Liver (tissue), 9 donors: Measurements from ENCODE around the gene KDM3A. TPM values are rescaled to one million over a fixed set of nuclear protein-coding genes. Genes with fewer than 3 reads are reported as not detected.

Experiments used
- DNase-seq: peaks from one replicate; pipeline ENCODE4 v3.0.0-alpha.2; 2017; ENCODE audit warnings: low spot score
- H3K27ac ChIP-seq, 2 donors: one replicate each; pipeline ENCODE4 v1.7.0; 2013; ENCODE audit warnings: inconsistent platforms in 2 of 2, low read length in 2 of 2, control low read depth in 1 of 2, low read depth in 1 of 2, mild to moderate bottlenecking in 1 of 2
- H3K27me3 ChIP-seq, 4 donors: one replicate each; pipeline versions ENCODE4 v1.6.1 to v1.7.0; 2013; ENCODE audit warnings: low read length in 3 of 4, inconsistent platforms in 1 of 4, mild to moderate bottlenecking in 1 of 4, moderate library complexity in 1 of 4; ENCODE audit not compliant: control insufficient read depth in 4 of 4, insufficient read depth in 4 of 4
- H3K36me3 ChIP-seq, 4 donors: one replicate each; pipeline versions ENCODE4 v1.6.1 to v1.7.0; 2013; ENCODE audit warnings: low read length in 3 of 4, mild to moderate bottlenecking in 3 of 4, low read depth in 1 of 4, moderate library complexity in 1 of 4; ENCODE audit not compliant: control insufficient read depth in 4 of 4, insufficient read depth in 3 of 4
- H3K4me1 ChIP-seq, 4 donors: one replicate each; pipeline versions ENCODE4 v1.6.1 to v1.7.0; 2013; ENCODE audit warnings: low read length in 3 of 4, mild to moderate bottlenecking in 3 of 4, moderate library complexity in 1 of 4; ENCODE audit not compliant: control insufficient read depth in 4 of 4, insufficient read depth in 4 of 4
- H3K4me3 ChIP-seq, 3 donors: one replicate each; pipeline versions ENCODE4 v1.6.1 to v1.7.0; 2013; ENCODE audit warnings: low read length in 3 of 3, control low read depth in 1 of 3, low read depth in 1 of 3, mild to moderate bottlenecking in 1 of 3
- H3K9ac ChIP-seq, 2 donors: one replicate each; pipeline ENCODE4 v1.7.0; 2013; ENCODE audit warnings: low read length in 2 of 2, mild to moderate bottlenecking in 2 of 2, moderate library complexity in 2 of 2, control low read depth in 1 of 2, low read depth in 1 of 2
- H3K9me3 ChIP-seq, 4 donors: one replicate each; pipeline versions ENCODE4 v1.6.1 to v1.7.0; 2013; ENCODE audit warnings: low read length in 3 of 4; ENCODE audit not compliant: control insufficient read depth in 4 of 4
- ATF3 ChIP-seq: IDR thresholded peaks from 2 replicates; pipeline ENCODE4 v1.6.1; 2016; ENCODE audit warnings: antibody characterized with exemption
- CTCF ChIP-seq: fragments of 150-350 bp; IDR thresholded peaks from 2 replicates; pipeline ENCODE4 v1.5.1; 2017; ENCODE audit warnings: improper control_type of control experiment, low read depth, low read length; ENCODE audit not compliant: missing input control
- EGR1 ChIP-seq, 2 donors: IDR thresholded peaks; 2 replicates each; pipeline ENCODE4 v1.6.1; 2016 to 2018; ENCODE audit warnings: antibody characterized with exemption in 2 of 2, low read depth in 2 of 2
- FOXA1 ChIP-seq: IDR thresholded peaks from 2 replicates; pipeline ENCODE4 v1.6.1; 2016; ENCODE audit warnings: antibody characterized with exemption
- FOXA2 ChIP-seq: IDR thresholded peaks from 2 replicates; pipeline ENCODE4 v1.6.1; 2016; ENCODE audit warnings: antibody characterized with exemption
- GABPA ChIP-seq, 2 donors: IDR thresholded peaks in 1 of 2; conservative IDR thresholded peaks in 1 of 2; 2 replicates each; pipeline ENCODE4 v1.6.1; 2016; ENCODE audit warnings: antibody characterized with exemption in 2 of 2, mild to moderate bottlenecking in 1 of 2, moderate library complexity in 1 of 2
- HNF4A ChIP-seq, 2 donors: conservative IDR thresholded peaks; 2 replicates each; pipeline ENCODE4 v1.6.1; 2016; ENCODE audit warnings: antibody characterized with exemption in 2 of 2, mild to moderate bottlenecking in 2 of 2
- HNF4G ChIP-seq: IDR thresholded peaks from 2 replicates; pipeline ENCODE4 v1.6.1; 2016; ENCODE audit warnings: antibody characterized with exemption
- JUND ChIP-seq, 2 donors: IDR thresholded peaks; 2 replicates each; pipeline ENCODE4 v1.6.1; 2016; ENCODE audit warnings: antibody characterized with exemption in 2 of 2
- MAX ChIP-seq: IDR thresholded peaks from 2 replicates; pipeline ENCODE4 v1.6.1; 2016; ENCODE audit warnings: antibody characterized with exemption
- NR2F2 ChIP-seq: IDR thresholded peaks from 2 replicates; pipeline ENCODE4 v1.6.1; 2016; ENCODE audit warnings: antibody characterized with exemption
- RAD21 ChIP-seq, 2 donors: IDR thresholded peaks; 2 replicates each; pipeline ENCODE4 v1.6.1; 2016; ENCODE audit warnings: antibody characterized with exemption in 2 of 2, mild to moderate bottlenecking in 2 of 2
- REST ChIP-seq: IDR thresholded peaks from 2 replicates; pipeline ENCODE4 v1.6.1; 2016; ENCODE audit warnings: antibody characterized with exemption, mild to moderate bottlenecking
- RXRA ChIP-seq, 2 donors: IDR thresholded peaks; 2 replicates each; pipeline ENCODE4 v1.6.1; 2017 to 2018; ENCODE audit warnings: antibody characterized with exemption in 2 of 2, mild to moderate bottlenecking in 1 of 2
- SP1 ChIP-seq: IDR thresholded peaks from 2 replicates; pipeline ENCODE4 v1.6.1; 2018; ENCODE audit warnings: antibody characterized with exemption, mild to moderate bottlenecking
- TAF1 ChIP-seq: conservative IDR thresholded peaks from 2 replicates; pipeline ENCODE4 v1.6.1; 2016; ENCODE audit warnings: antibody characterized with exemption, mild to moderate bottlenecking
- YY1 ChIP-seq: IDR thresholded peaks from 2 replicates; pipeline ENCODE4 v1.6.1; 2016; ENCODE audit warnings: antibody characterized with exemption, mild to moderate bottlenecking
- ZBTB33 ChIP-seq: IDR thresholded peaks from 2 replicates; pipeline ENCODE4 v1.6.1; 2016; ENCODE audit warnings: antibody characterized with exemption
- WGBS: extraction: QIAGEN DNeasy Blood & Tissue Kit; methylation state at CpG from one replicate; pipeline ENCODE4 v1.1.7; 2013; 5-methylcytosine and 5-hydroxymethylcytosine counted together
- polyA plus RNA-seq, 2 donors: library from polyadenylated mRNA; stranded (reverse) in 1 of 2; unstranded in 1 of 2; fragments of 200-250 nt in 1 of 2; fragments of >200 nt in 1 of 2; fragmentation: Nextera tagmentation in 1 of 2; extraction: Ambion mirVana in 1 of 2; gene quantifications; one replicate each; pipeline versions ENCODE4 v1.2.1 to v1.2.3, GENCODE V29; 2013 to 2015
- total RNA-seq, 2 donors: library from RNA; depleted of rRNA; stranded (reverse); fragments of >200 nt; gene quantifications; one replicate each; pipeline ENCODE4 v1.2.3, GENCODE V29; 2014
- donor health status: healthy.
- donor health status: healthy.
- donor health status: healthy.
- donor health status: healthy.
- donor health status: healthy.

The KDM3A gene
- total and polyA plus RNA-seq, 4 donors = 3.9 to 19.8 (median 8.3) TPM

- TF ChIP-seq CTCF (no peak), TAF1 (no peak), NR2F2 (no peak), GABPA (IDR thresholded peaks at IDR 0.05 in 1 of 2, conservative IDR thresholded peaks at IDR 0.05 in 1 of 2) (no peak), RAD21 (IDR thresholded peaks at IDR 0.05) (no peak)
These were observed 4.3 kb downstream of the KDM3A start (continued) for GRCh38 chr2:86445436-86445835.

GRCh38 chr2:86446060-86446459 lies 4.9 kb downstream of the KDM3A start:
- H3K4me1 ChIP-seq = peaks cover 0 to 17% (median 9%) of the 10 kb centered on the region in 4 donors
- no peak for TF ChIP-seq NR2F2
- TF ChIP-seq GABPA (IDR thresholded peaks at IDR 0.05 in 1 of 2, conservative IDR thresholded peaks at IDR 0.05 in 1 of 2) = no peak
- TF ChIP-seq RAD21 (IDR thresholded peaks at IDR 0.05) = no peak
- no peak for TF ChIP-seq ZBTB33
- TF ChIP-seq FOXA2 = peak; percentile 37
- peak; percentile 33 for TF ChIP-seq MAX
- peak; percentile 23 for TF ChIP-seq SP1
- peak in 1 of 2 donors; percentile 63 for TF ChIP-seq RXRA (IDR thresholded peaks at IDR 0.05)
- TF ChIP-seq HNF4G = no peak
- peak; percentile 25 for TF ChIP-seq YY1
- TF ChIP-seq ATF3 = no peak
- peak; percentile 57 to 91 for TF ChIP-seq HNF4A (conservative IDR thresholded peaks at IDR 0.05)
- TF ChIP-seq CTCF = no peak
- no peak for TF ChIP-seq EGR1 (IDR thresholded peaks at IDR 0.05; ENCODE audit: low read depth in 2 of 2)
- no peak for TF ChIP-seq TAF1
- no peak for TF ChIP-seq FOXA1
- TF ChIP-seq JUND (IDR thresholded peaks at IDR 0.05) = peak; percentile 68 to 94
- no peak for TF ChIP-seq REST
- H3K36me3 ChIP-seq = peaks cover 2 to 18% (median 10%) of the 10 kb centered on the region in 4 donors
- H3K27ac ChIP-seq = peak overlapping the region in 1 of 2 donors; percentile 56
- H3K9ac ChIP-seq = no peak overlapping the region
- no peak overlapping the region for H3K4me3 ChIP-seq
- no peaks in the 10 kb centered on the region for H3K9me3 ChIP-seq
- 82% methylated on average over 2 of the region's 2 CpGs for WGBS
- no peaks in the 10 kb centered on the region for H3K27me3 ChIP-seq
- no peak for DNase-seq
